ENCODE measurements around the gene SIRT5. TPM values are rescaled to one million over a fixed set of nuclear protein-coding genes. Genes with fewer than 3 reads are reported as not detected.

Gene SIRT5
- total RNA-seq, 2 experiments from 2014 or later: 9.9 to 10.4 TPM

GRCh38 chr6:13558718-13559117, 15.7 kb upstream of the SIRT5 start:
- H3K27ac Mint-ChIP-seq: no peak overlapping the region
- intact Hi-C loops (cut with micrococcal nuclease): no loop called here
- no peaks in the 10 kb centered on the region for H3K9me3 Mint-ChIP-seq
- no peaks in the 10 kb centered on the region for H3K36me3 Mint-ChIP-seq
- H3K4me3 Mint-ChIP-seq: no peak overlapping the region
- ChIA-PET CTCF (interaction anchor here (1.0 to 1.4 kb wide), 2 partner anchors 9 to 16 kb away, joined by 4 read pairs; partner anchors contain the start of gene SIRT5), POLR2A (no interaction called here)
- DNase-seq: no peak
- peaks cover 2% of the 10 kb centered on the region for H3K27me3 Mint-ChIP-seq
- no peaks in the 10 kb centered on the region for H3K4me1 Mint-ChIP-seq (ENCODE audit: low read depth)

GRCh38 chr6:13559251-13559650, 15.2 kb upstream of the SIRT5 start:
- intact Hi-C loops (cut with micrococcal nuclease): no loop called here
- ChIA-PET POLR2A (no interaction called here), CTCF (no interaction called here)
- Mint-ChIP-seq H3K9me3 (no peaks in the 10 kb centered on the region), H3K4me3 (no peak overlapping the region), H3K4me1 (ENCODE audit: low read depth) (no peaks in the 10 kb centered on the region), H3K27me3 (peaks cover 4% of the 10 kb centered on the region), H3K27ac (no peak overlapping the region), H3K36me3 (no peaks in the 10 kb centered on the region)
- DNase-seq: no peak

GRCh38 chr6:13559968-13560650, 14.3 kb upstream of the SIRT5 start:
- Mint-ChIP-seq H3K4me1 (ENCODE audit: low read depth) (no peaks in the 10 kb centered on the region), H3K27ac (no peak overlapping the region), H3K4me3 (no peak overlapping the region), H3K27me3 (peaks cover 4% of the 10 kb centered on the region), H3K36me3 (no peaks in the 10 kb centered on the region), H3K9me3 (no peaks in the 10 kb centered on the region)
- ChIA-PET CTCF (interaction anchor here (0.6 kb wide), 1 partner anchor 1383 kb away, joined by 3 read pairs; no protein-coding TSS in a partner anchor), POLR2A (no interaction called here)
- no peak for DNase-seq
- intact Hi-C loops (cut with micrococcal nuclease): no loop called here

- Mint-ChIP-seq H3K4me1 (ENCODE audit: low read depth) (no peaks in the 10 kb centered on the region), H3K4me3 (no peak overlapping the region), H3K36me3 (no peaks in the 10 kb centered on the region), H3K27me3 (peaks cover 4% of the 10 kb centered on the region), H3K27ac (no peak overlapping the region), H3K9me3 (no peaks in the 10 kb centered on the region)
- no peak for DNase-seq
- ChIA-PET POLR2A (no interaction called here), CTCF (interaction anchor here (1.4 kb wide), 1 partner anchor 15 kb away, joined by 5 read pairs; no protein-coding TSS in a partner anchor)
- intact Hi-C loops (cut with micrococcal nuclease): no loop called here
Measured at GRCh38 chr6:13560651-13561044, 13.8 kb upstream of the SIRT5 start.

DNA sequence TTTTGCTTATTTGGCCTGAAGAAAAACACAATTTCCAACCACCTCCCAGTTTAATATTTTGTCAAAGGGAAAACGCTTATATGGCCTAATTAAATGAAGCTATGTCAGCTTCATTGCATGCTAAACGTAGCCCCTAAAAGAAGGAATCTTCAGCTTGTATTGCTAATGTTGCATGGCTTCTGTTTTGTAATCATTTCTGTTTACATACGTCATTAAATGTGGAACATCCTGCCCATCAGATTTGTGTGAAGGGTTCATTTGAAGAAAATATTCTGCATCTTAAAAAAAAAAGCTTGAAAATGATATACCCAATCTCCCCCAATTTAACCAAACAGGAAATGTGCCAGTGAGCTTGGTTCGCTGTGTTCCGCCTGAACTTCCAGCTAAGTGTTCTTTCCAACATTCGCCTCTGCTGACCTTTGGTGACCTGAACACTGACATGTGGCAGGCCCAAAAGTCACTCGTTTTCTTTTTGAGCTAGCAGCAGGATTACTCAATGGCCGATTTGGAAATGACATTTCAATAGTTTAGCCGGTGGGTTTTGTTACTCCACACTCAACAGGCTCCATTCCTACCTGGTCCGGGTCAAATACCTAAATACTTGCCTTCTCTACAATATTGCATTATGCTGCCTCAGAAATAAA, 12.7 kb upstream of the SIRT5 start:
- CTCF ChIA-PET: interaction anchor here (0.6 to 1.9 kb wide), 5 partner anchors 13 to 225 kb away, joined by 3 to 6 read pairs (median 4); partner anchors contain the start of gene SIRT5
- H3K4me1 Mint-ChIP-seq (ENCODE audit: low read depth): no peaks in the 10 kb centered on the region
- no peak for DNase-seq
- no peak overlapping the region for H3K27ac Mint-ChIP-seq
- POLR2A ChIA-PET: no interaction called here
- no peaks in the 10 kb centered on the region for H3K36me3 Mint-ChIP-seq
- no peak overlapping the region for H3K4me3 Mint-ChIP-seq
- H3K27me3 Mint-ChIP-seq: peaks cover 4% of the 10 kb centered on the region
- intact Hi-C loops (cut with micrococcal nuclease): no loop called here
- H3K9me3 Mint-ChIP-seq: no peaks in the 10 kb centered on the region

DNA sequence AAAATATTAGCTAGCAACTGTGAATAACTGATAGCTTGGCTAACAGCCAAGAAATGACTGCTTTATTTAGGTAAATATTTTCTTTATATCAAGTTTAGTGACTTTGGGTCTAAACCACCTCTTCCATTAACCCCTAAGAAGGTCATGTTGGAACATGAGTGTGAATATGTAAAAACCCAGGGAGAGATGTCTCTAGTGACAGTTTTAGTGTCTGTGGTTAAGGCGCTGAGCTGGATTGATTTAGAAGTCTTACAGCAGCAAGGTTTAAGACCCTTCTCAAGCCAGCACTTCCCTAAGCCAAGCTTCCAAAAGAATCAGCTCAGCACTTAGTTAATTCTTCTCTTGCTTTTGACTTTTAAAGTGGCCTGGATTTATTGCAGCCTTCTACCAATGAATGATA, 11.4 kb upstream of the SIRT5 start:
- peaks cover 4% of the 10 kb centered on the region for H3K27me3 Mint-ChIP-seq
- DNase-seq: no peak
- H3K36me3 Mint-ChIP-seq: no peaks in the 10 kb centered on the region
- H3K4me1 Mint-ChIP-seq (ENCODE audit: low read depth): no peaks in the 10 kb centered on the region
- no peak overlapping the region for H3K27ac Mint-ChIP-seq
- ChIA-PET POLR2A (interaction anchor here (1.8 kb wide), 1 partner anchor 11 kb away, joined by 4 read pairs; the partner anchor contains the start of gene SIRT5), CTCF (interaction anchor here (0.6 to 1.6 kb wide), 3 partner anchors 10 to 12 kb away, joined by 3 to 4 read pairs (median 3); no protein-coding TSS in a partner anchor)
- intact Hi-C loops (cut with micrococcal nuclease): no loop called here
- H3K9me3 Mint-ChIP-seq: no peaks in the 10 kb centered on the region
- no peak overlapping the region for H3K4me3 Mint-ChIP-seq

GRCh38 chr6:13565921-13566320, 8.5 kb upstream of the SIRT5 start:
- intact Hi-C loops (cut with micrococcal nuclease): no loop called here
- DNase-seq: no peak
- no peaks in the 10 kb centered on the region for H3K9me3 Mint-ChIP-seq
- no peaks in the 10 kb centered on the region for H3K36me3 Mint-ChIP-seq
- ChIA-PET POLR2A (no interaction called here), CTCF (no interaction called here)
- no peak overlapping the region for H3K4me3 Mint-ChIP-seq
- no peaks in the 10 kb centered on the region for H3K4me1 Mint-ChIP-seq (ENCODE audit: low read depth)
- peaks cover 5% of the 10 kb centered on the region for H3K27me3 Mint-ChIP-seq
- no peak overlapping the region for H3K27ac Mint-ChIP-seq

GRCh38 chr6:13566500-13566899, 7.9 kb upstream of the SIRT5 start:
- H3K27me3 Mint-ChIP-seq: peaks cover 5% of the 10 kb centered on the region
- no peak for DNase-seq
- no peaks in the 10 kb centered on the region for H3K9me3 Mint-ChIP-seq
- POLR2A ChIA-PET: no interaction called here
- no peaks in the 10 kb centered on the region for H3K4me1 Mint-ChIP-seq (ENCODE audit: low read depth)
- intact Hi-C loops (cut with micrococcal nuclease): no loop called here
- H3K36me3 Mint-ChIP-seq: no peaks in the 10 kb centered on the region
- no peak overlapping the region for H3K27ac Mint-ChIP-seq
- no peak overlapping the region for H3K4me3 Mint-ChIP-seq
- CTCF ChIA-PET: no interaction called here

DNA sequence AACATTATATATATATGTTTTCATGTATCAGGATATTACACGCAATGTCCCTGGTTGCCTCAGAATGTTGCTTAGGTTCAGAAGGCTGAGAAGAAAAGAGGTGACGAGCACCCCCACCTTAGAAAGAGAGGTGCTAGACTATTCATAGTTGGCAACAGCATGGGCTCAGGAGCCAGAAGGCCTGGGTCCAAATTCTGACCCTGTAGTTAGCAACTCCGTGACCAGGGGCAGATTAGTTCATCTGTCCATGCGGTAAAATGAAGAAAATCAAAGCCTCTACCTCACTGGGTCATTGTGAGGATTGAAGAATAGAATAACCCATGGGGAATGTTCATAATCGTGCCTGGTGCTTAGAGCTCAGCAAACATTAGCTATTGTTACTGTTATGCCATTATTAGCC, 5.4 kb upstream of the SIRT5 start:
- H3K9me3 Mint-ChIP-seq: no peaks in the 10 kb centered on the region
- ChIA-PET POLR2A (no interaction called here), CTCF (no interaction called here)
- intact Hi-C loops (cut with micrococcal nuclease): no loop called here
- peaks cover 8% of the 10 kb centered on the region for H3K4me1 Mint-ChIP-seq (ENCODE audit: low read depth)
- H3K4me3 Mint-ChIP-seq: no peak overlapping the region
- no peaks in the 10 kb centered on the region for H3K36me3 Mint-ChIP-seq
- peaks cover 5% of the 10 kb centered on the region for H3K27me3 Mint-ChIP-seq
- no peak overlapping the region for H3K27ac Mint-ChIP-seq
- DNase-seq: no peak

DNA sequence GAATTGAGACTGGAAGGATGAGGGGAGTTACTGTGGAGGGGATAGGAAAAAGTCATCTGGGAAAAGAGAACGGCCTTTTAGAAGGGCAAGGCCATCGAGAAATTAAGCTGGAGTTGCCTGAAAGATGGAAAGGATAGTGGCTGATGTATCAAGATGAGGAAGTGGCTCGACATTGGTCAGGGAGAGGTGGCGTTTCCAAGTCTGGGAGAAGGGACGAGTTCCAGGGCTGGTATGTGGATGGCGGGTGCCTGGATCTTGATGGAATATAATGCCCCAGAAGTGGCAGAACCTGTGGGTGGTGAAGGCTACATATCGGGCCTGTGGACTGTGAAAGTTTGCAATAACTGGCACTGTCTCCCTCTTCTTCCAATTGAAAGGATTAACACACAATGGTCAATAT, 2.2 kb upstream of the SIRT5 start:
- POLR2A ChIA-PET: no interaction called here
- H3K27me3 Mint-ChIP-seq: peaks cover 3% of the 10 kb centered on the region
- H3K36me3 Mint-ChIP-seq: no peaks in the 10 kb centered on the region
- DNase-seq: no peak
- no peak overlapping the region for H3K27ac Mint-ChIP-seq
- H3K4me1 Mint-ChIP-seq (ENCODE audit: low read depth): peaks cover 13% of the 10 kb centered on the region
- no peak overlapping the region for H3K4me3 Mint-ChIP-seq
- no peaks in the 10 kb centered on the region for H3K9me3 Mint-ChIP-seq
- CTCF ChIA-PET: interaction anchor here (5.2 kb wide), 1 partner anchor 42 kb away, joined by 76 read pairs; the partner anchor contains the start of gene NOL7
- intact Hi-C loops (cut with micrococcal nuclease): loop anchor here (10.0 kb wide), 1 partner anchor 503 kb away; no protein-coding TSS in a partner anchor

- POLR2A ChIA-PET: interaction anchor here (0.9 to 1.3 kb wide), 2 partner anchors 42 to 244 kb away, joined by 3 to 5 read pairs; partner anchors contain the start of gene TBC1D7
- H3K9me3 Mint-ChIP-seq: peaks cover 5% of the 10 kb centered on the region
- peak overlapping the region; percentile 75 for H3K4me3 Mint-ChIP-seq
- peaks cover 2% of the 10 kb centered on the region for H3K36me3 Mint-ChIP-seq
- peaks cover 13% of the 10 kb centered on the region for H3K4me1 Mint-ChIP-seq (ENCODE audit: low read depth)
- intact Hi-C loops (cut with micrococcal nuclease): loop anchor here (10.0 kb wide), 1 partner anchor 502 kb away; no protein-coding TSS in a partner anchor
- peak overlapping the region; percentile 87 for H3K27ac Mint-ChIP-seq
- H3K27me3 Mint-ChIP-seq: peaks cover 3% of the 10 kb centered on the region
- DNase-seq: no peak
- CTCF ChIA-PET: interaction anchor here (0.6 to 5.2 kb wide), 8 partner anchors 10 to 244 kb away, joined by 3 to 76 read pairs (median 20); partner anchors contain the start of genes NOL7 and TBC1D7
Measured at GRCh38 chr6:13572951-13573654, 1.3 kb upstream of the SIRT5 start.

DNA sequence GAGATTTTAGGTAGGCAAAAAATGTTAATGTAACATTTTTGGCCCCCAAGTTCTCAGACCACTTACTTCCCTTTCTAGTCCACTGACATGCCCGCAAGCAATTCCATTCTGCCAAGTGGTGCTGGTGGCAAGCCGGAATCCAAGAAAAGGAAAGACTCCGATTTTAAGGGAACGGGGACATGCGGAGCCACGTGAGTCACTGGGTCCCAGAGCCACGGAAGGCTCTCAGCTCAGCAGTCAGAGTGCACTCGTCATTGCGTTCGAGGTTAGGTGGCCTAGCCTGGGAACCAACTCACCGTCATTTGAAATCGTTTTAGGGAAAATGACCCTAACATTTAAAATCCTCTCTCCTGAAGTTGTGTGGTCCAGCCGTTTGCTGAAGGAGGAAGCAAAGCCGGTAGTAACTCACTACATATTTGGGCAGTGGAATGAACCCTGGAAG, 711 bp upstream of the SIRT5 start:
- intact Hi-C loops (cut with micrococcal nuclease): loop anchor here (1.0 to 10.0 kb wide), 6 partner anchors 42 to 501 kb away; partner anchors contain the start of genes MCUR1, NOL7 and RANBP9
- peak; percentile 41 for DNase-seq
- ChIA-PET POLR2A (interaction anchor here (0.9 to 2.0 kb wide), 7 partner anchors 10 to 271 kb away, joined by 3 to 29 read pairs (median 5); partner anchors contain the start of genes GFOD1, NOL7 and TBC1D7), CTCF (interaction anchor here (0.6 to 5.2 kb wide), 9 partner anchors 11 to 244 kb away, joined by 3 to 76 read pairs (median 11); partner anchors contain the start of genes NOL7 and TBC1D7)
- H3K9me3 Mint-ChIP-seq: peaks cover 6% of the 10 kb centered on the region
- H3K36me3 Mint-ChIP-seq: peaks cover 3% of the 10 kb centered on the region
- H3K4me1 Mint-ChIP-seq (ENCODE audit: low read depth): peaks cover 13% of the 10 kb centered on the region
- H3K4me3 Mint-ChIP-seq: peak overlapping the region; percentile 75
- H3K27me3 Mint-ChIP-seq: peaks cover under 1% of the 10 kb centered on the region
- H3K27ac Mint-ChIP-seq: peak overlapping the region; percentile 87

All from activated CD4-positive, alpha-beta memory T cell treated with anti-CD3 and anti-CD28 coated beads for 36 hours (primary cell).